HG03439 (cell line): ENCODE results near the gene MAN2A2.
"Not testable (repeated sequence)": the region's sequence is repeated elsewhere in the genome, so short reads cannot be mapped to it uniquely, and the experiment has no call there.

Experiments
- ATAC-seq: cut with Tn5 transposase; IDR thresholded peaks from one replicate; pipeline ENCODE4 v1.9.1; 2021; ENCODE audit warnings: mild to moderate bottlenecking, moderate library complexity; ENCODE audit not compliant: unreplicated experiment

MAN2A2 gene

DNA sequence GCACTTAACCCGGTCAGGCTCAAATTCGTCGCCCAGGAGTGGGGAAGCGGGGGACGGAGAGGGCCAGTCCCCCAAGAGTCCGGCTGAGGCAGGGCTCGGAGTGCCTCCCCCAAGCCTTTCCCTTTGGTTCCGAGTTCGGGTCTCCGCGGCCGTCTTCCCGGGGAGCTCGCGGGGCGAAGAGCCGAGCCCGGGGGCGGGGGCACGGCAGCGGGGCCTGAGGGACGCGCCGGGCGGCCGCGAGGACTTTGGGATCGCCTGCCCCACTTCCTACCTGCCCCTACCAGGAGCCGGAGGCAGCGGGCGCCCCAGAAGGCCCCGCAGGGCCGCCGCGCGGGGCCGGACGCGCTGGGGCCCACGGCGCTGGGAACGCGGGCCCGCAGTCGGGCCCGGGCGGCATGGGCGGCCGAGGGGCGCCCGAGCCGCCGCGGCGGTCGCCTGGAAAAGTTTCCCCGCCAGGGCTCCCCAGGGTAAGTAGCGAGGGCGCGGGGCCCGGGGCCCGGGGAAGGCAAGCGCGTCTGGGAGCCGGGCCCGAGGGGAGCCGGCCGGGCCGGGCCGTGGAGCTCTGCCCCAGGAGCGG is 31.9 kb upstream of the MAN2A2 start:
- no peak for ATAC-seq

DNA sequence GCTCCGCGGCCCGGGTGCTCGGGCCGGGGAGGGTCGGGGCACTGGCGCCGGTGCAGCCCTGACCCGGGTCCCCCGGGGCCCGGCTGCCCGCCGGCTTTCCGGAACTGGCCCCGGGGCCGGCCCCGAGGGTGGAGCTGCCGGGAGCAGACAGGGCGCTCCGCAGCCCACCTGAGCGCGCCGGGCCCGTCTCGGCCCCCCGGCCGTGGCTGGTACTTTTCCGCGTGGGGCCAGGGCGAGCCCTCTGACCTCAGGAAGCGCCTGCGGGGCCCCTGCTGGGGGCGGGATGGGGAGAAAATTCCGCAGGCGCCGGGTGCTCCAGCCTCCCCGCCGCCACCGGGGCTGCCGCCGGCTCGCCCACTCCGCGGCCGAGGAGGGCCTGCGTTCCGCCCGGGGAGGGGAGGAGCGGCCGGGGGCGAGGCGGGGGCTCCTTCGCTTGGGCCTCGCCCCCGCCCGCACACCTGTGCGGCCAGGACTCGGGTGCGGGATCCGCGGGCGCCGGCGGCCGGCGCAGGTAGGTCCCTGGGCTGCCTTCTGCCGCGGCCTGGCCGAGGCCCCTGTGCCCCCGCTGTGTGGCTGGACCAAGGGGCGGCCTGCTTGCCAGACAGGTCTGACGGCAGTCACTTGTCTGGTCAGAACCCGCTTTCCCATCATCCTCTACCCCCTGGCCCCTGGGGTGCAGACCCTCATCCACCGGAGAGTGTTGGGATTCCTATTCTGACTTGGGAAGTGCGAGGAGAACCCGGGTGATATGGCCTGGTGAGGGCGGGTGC is 31.2 kb upstream of the MAN2A2 start:
- ATAC-seq: no peak

DNA sequence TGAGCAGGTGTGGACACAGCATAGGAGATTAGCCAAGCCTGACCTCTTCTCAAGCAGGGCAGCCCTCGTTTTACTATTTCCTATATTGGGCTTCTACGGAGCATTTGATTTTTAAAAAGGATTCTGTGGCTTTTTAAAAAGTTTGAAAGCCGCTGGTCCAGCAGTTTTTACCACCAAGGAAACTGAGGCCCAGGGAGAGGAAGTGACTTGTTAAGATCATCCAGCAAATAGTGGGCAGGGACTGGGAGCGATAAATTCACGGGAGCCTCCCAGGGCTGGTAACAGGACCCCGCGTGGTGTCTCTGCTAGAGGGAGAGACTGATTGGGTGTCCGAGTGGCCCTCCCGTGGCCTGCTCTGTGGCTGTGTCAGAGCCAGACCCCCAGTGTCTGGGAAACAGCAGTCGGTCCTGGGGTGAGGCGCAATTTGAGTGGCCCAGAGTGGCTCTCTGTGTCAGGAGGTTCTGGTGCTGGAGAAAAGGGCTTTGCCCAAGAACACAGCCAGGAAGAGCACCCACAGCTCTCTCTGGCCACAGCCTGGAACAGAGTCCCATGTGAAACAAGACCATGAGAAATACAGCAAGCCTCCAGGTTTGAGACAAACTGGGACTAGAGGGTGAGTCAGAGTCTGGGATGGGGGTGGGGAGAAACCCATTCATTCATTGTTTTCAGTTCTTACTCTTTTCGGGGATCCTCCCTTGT is 30.5 kb upstream of the MAN2A2 start:
- ATAC-seq: no peak

DNA sequence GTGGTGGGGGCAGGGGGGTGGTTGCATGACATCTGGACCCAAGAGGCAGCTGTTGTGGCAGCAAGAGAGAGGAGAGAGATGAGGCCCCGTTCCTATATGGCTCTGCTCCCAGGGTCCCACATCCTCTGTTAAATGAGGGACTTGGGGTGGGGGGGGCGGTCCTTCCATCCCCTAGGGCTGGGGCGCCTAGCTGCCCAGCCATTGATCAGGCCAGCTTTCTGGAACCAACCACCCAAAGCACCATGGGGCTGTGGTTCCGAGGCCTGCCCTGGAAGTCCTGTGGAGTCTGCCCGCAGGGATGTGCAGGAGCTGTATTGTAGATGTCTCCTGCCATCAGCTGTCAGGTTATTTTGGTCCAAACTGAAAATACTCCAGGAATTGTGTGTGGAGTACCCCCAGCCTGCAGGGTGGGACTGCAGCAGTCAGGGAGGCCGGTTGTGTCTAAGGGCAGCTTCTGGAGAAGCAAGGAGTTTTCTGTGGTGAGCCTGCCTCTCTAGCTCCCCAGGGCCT is 29.6 kb upstream of the MAN2A2 start:
- ATAC-seq: no peak

DNA sequence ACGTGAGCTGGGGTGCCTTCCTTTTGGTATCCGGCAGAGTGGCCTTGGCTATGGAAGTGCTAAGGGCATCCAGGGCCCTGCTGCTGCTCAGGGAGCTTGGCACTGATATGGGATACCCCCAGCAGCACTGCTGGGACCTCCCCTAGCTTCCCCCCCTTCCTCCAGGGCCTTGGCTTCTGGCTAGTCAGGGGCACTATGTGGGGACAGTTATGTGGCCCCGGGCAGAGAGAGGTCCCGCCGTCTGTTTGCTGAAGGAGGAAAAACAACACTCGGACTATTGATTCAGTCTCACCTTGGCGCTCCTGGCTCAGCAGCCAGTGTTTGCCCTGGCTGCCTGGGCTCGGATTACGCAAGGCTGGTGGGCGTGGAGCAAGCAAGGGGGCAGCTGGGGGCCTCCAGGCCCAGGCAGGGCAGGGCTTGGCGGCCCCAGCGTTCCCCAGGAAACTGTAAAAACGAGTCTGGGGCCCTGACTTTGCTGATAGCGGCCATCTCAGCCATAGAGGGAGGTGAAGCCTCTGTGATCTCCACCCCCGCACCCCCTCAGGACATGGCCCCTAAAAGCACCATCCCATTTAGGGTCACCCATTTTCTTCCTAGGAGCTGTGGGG is 29.0 kb upstream of the MAN2A2 start:
- ATAC-seq: no peak

DNA sequence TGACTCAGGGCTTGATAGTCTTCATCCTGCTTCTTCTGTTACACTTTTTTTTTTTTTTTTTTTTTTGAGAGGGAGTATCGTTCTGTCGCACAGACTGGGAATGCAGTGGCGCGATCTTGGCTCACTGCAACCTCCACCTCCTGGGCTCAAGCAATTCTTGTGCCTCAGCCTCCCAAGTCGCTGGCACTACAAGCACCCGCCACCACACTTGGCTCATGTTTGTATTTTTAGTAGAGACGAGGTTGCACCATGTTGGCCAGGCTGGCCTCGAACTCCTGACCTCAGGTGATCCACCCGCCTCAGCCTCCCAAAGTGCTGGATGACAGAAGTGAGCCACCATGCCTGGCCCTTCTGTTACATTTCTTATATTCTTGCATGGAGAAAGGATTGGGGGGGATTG is 28.1 kb upstream of the MAN2A2 start:
- ATAC-seq: not testable (repeated sequence)

DNA sequence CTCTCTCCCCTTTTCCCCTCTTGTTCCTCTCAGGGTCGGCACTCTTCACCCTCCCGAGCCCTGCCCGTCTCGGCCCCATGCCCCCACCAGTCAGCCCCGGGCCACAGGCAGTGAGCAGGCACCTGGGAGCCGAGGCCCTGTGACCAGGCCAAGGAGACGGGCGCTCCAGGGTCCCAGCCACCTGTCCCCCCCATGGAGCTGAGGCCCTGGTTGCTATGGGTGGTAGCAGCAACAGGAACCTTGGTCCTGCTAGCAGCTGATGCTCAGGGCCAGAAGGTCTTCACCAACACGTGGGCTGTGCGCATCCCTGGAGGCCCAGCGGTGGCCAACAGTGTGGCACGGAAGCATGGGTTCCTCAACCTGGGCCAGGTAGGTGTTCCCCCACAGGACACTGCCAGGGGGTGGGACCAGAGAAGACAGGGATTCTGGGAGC is 27.5 kb upstream of the MAN2A2 start:
- ATAC-seq: no peak

DNA sequence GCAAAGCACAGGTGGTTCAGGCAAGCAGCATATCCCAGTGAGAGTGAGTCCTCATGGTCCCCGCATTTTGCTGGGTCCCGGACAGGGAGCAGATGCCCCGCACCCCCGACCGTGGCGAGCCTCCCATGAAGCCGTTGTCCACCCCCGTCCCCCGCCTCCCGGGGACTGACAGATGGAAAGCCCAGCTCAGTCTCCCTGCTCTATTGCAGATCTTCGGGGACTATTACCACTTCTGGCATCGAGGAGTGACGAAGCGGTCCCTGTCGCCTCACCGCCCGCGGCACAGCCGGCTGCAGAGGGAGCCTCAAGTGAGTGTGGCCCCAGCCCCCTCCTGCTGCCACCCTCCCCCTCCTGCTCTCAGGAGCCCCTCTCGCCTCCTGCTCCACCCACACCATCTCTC is 27.1 kb upstream of the MAN2A2 start:
- no peak for ATAC-seq

DNA sequence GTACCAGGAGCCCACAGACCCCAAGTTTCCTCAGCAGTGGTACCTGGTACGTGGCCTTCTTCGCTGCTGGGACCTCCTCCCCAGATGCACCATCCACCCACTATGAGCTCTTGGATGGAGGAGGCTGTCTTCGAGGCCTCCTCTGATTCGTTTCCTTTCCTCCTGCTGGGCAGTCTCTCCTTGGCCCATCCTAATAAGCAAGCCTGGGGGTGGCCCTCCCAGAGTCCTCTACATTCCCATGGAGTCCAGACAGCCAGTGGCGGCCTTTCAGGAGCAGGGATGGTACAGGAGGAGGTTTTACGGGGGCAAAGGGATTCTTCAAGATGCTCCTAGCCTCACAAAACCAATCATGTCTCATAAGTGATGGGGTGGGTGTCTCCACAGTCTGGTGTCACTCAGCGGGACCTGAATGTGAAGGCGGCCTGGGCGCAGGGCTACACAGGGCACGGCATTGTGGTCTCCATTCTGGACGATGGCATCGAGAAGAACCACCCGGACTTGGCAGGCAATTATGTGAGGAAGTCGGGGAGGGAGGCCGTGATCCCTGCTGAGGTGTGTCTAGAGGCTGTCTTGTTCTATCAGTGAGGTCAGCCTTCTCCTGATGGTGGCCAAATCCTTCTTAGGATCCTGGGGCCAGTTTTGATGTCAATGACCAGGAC is 26.5 kb upstream of the MAN2A2 start:
- ATAC-seq: no peak

DNA sequence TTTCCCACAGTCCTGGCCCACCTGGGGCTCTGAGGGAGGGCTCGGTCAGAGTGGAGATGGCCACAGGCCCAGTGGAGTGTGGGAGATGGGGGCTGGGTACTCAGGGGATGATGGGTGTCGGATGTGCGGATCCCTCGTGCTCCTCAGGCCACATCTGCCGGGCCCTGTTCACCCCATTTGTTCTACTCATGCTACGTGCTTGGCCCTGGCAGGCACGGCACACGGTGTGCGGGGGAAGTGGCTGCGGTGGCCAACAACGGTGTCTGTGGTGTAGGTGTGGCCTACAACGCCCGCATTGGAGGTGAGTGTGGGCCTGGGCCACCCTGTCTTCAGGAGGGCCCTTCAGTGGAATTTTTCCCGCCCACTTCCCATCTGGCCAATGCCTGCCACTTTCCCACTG is 25.8 kb upstream of the MAN2A2 start:
- no peak for ATAC-seq

DNA sequence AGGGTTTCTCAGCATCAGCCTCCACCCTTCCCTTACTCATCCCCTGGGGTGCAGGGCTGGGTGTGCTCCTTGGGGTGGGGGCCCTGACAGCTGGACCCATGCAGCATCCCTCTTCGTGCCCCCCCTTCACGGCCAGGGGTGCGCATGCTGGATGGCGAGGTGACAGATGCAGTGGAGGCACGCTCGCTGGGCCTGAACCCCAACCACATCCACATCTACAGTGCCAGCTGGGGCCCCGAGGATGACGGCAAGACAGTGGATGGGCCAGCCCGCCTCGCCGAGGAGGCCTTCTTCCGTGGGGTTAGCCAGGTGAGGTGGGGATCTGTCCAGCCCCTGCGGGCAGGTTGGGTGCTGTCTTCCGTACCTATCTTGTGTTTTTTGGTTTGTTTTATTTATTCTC is 25.1 kb upstream of the MAN2A2 start:
- no peak for ATAC-seq

DNA sequence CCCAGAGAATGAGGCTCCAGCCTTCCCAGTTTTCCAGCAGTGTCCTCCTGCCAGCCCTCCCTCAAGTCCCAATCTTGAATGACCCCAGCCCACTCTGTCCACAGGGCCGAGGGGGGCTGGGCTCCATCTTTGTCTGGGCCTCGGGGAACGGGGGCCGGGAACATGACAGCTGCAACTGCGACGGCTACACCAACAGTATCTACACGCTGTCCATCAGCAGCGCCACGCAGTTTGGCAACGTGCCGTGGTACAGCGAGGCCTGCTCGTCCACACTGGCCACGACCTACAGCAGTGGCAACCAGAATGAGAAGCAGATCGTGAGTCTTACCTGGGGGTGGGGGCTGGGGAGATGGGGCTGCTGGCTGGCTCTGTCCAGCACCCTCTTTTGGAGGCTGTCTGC is 24.4 kb upstream of the MAN2A2 start:
- ATAC-seq: no peak

DNA sequence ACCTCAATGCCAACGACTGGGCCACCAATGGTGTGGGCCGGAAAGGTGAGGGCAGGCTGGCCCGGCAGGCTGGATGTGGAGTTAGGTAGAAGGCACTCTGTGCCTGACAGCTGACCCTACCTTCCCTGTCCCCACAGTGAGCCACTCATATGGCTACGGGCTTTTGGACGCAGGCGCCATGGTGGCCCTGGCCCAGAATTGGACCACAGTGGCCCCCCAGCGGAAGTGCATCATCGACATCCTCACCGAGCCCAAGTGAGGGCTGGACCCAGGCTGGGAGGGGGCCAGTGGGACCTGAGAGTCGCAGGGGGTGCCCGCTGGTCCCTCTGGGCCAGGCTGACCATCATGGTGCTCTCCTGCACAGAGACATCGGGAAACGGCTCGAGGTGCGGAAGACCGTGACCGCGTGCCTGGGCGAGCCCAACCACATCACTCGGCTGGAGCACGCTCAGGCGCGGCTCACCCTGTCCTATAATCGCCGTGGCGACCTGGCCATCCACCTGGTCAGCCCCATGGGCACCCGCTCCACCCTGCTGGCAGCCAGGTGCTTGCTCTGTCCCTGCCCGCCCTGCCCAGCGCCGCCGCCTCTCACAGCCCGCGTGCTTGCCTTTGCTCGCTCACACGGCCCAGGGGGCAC is 23.3 kb upstream of the MAN2A2 start:
- ATAC-seq: no peak

DNA sequence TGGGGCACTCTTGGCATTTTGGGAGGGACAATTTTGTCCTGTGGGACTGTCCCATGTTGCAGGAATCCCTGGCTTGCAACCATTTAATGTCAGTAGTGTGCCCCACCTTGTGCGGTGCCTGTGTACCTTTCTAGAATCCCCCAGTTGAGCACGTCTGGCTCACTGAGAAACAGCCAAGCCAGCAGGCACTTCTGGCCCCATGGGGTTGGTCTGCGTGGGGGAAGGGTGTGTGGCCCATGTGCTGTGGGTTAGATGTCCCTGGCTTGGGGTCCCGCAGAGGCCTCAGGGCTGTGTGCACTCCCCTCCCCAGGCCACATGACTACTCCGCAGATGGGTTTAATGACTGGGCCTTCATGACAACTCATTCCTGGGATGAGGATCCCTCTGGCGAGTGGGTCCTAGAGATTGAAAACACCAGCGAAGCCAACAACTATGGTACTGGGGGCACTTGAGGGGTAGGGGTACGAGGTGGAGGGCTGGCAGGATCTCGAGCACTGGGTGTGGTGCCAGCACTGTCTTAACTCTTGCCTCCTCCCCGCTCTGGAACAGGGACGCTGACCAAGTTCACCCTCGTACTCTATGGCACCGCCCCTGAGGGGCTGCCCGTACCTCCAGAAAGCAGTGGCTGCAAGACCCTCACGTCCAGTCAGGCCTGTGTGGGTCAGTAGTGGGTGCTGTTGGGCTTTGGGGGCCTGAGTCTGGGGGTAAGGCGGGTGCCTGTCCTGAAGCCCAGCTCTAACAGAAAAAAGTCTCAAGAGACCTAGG is 22.5 kb upstream of the MAN2A2 start:
- no peak for ATAC-seq

DNA sequence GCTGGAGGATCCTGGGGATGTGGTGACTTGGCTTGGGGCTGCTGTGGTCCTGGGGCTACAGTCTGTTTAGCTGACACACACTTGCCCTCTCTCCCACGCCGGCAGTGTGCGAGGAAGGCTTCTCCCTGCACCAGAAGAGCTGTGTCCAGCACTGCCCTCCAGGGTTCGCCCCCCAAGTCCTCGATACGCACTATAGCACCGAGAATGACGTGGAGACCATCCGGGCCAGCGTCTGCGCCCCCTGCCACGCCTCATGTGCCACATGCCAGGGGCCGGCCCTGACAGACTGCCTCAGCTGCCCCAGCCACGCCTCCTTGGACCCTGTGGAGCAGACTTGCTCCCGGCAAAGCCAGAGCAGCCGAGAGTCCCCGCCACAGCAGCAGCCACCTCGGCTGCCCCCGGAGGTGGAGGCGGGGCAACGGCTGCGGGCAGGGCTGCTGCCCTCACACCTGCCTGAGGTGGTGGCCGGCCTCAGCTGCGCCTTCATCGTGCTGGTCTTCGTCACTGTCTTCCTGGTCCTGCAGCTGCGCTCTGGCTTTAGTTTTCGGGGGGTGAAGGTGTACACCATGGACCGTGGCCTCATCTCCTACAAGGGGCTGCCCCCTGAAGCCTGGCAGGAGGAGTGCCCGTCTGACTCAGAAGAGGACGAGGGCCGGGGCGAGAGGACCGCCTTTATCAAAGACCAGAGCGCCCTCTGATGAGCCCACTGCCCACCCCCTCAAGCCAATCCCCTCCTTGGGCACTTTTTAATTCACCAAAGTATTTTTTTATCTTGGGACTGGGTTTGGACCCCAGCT is 21.7 kb upstream of the MAN2A2 start:
- no peak for ATAC-seq

DNA sequence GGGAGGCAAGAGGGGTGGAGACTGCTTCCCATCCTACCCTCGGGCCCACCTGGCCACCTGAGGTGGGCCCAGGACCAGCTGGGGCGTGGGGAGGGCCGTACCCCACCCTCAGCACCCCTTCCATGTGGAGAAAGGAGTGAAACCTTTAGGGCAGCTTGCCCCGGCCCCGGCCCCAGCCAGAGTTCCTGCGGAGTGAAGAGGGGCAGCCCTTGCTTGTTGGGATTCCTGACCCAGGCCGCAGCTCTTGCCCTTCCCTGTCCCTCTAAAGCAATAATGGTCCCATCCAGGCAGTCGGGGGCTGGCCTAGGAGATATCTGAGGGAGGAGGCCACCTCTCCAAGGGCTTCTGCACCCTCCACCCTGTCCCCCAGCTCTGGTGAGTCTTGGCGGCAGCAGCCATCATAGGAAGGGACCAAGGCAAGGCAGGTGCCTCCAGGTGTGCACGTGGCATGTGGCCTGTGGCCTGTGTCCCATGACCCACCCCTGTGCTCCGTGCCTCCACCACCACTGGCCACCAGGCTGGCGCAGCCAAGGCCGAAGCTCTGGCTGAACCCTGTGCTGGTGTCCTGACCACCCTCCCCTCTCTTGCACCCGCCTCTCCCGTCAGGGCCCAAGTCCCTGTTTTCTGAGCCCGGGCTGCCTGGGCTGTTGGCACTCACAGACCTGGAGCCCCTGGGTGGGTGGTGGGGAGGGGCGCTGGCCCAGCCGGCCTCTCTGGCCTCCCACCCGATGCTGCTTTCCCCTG is 21.0 kb upstream of the MAN2A2 start:
- no peak for ATAC-seq

DNA sequence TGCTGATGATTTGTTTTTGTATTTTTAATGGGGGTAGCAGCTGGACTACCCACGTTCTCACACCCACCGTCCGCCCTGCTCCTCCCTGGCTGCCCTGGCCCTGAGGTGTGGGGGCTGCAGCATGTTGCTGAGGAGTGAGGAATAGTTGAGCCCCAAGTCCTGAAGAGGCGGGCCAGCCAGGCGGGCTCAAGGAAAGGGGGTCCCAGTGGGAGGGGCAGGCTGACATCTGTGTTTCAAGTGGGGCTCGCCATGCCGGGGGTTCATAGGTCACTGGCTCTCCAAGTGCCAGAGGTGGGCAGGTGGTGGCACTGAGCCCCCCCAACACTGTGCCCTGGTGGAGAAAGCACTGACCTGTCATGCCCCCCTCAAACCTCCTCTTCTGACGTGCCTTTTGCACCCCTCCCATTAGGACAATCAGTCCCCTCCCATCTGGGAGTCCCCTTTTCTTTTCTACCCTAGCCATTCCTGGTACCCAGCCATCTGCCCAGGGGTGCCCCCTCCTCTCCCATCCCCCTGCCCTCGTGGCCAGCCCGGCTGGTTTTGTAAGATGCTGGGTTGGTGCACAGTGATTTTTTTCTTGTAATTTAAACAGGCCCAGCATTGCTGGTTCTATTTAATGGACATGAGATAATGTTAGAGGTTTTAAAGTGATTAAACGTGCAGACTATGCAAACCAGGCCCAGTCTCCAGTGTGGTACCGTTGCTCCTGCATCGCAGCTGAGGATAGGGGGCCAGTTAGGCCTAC is 20.1 kb upstream of the MAN2A2 start:
- no peak for ATAC-seq

DNA sequence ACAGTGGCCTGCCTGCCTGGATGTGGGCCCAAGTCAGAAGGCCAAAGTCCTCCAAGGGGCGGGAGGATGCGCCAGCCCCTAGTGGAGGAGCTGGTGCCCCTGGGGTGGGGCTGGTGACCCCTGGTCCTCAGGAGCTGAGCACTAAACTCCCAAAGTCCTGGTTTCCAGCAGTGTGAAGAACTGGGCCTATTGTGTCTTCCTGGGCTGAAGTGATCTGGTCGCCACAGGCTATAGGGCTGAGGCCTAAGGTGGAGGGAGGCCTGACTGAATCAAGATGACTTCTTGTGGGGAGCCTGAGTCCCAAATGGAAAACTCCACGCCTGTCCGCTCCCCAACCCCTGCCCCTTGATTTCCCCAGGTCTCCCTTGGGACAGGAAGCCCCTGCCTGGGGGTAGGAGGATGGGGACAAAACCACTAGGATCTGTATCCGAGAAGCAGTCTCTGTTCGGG is 19.6 kb upstream of the MAN2A2 start:
- ATAC-seq: no peak
